Upper lobe of left lung (tissue), 4 donors: ENCODE results near the gene GSTM2.

ENCODE experiments used
- CTCF ChIP-seq, 6 experiments: fragments of 450-650 bp in 4 of 6; fragments of 200-600 bp in 2 of 6; sonication (generic) in 2 of 6; IDR thresholded peaks; one replicate each; pipeline ENCODE4 v1.5.1; 2016 to 2019; ENCODE audit warnings: antibody characterized with exemption in 6 of 6
- POLR2AphosphoS5 ChIP-seq, 2 donors: sonication (generic); formaldehyde crosslinking; IDR thresholded peaks; one replicate each; pipeline ENCODE4 v1.5.1; 2017; ENCODE audit warnings: antibody characterized with exemption in 2 of 2

- TF ChIP-seq POLR2AphosphoS5 (IDR thresholded peaks at IDR 0.05) (no peak), CTCF (IDR thresholded peaks at IDR 0.05) (no peak)
Measured at GRCh38 chr1:109622137-109622892, 45.5 kb upstream of the GSTM2 start.
